Measurements from ENCODE around the gene PCF11. TPM values are rescaled to one million over a fixed set of nuclear protein-coding genes. Genes with fewer than 3 reads are reported as not detected.

Gene PCF11, protein sequence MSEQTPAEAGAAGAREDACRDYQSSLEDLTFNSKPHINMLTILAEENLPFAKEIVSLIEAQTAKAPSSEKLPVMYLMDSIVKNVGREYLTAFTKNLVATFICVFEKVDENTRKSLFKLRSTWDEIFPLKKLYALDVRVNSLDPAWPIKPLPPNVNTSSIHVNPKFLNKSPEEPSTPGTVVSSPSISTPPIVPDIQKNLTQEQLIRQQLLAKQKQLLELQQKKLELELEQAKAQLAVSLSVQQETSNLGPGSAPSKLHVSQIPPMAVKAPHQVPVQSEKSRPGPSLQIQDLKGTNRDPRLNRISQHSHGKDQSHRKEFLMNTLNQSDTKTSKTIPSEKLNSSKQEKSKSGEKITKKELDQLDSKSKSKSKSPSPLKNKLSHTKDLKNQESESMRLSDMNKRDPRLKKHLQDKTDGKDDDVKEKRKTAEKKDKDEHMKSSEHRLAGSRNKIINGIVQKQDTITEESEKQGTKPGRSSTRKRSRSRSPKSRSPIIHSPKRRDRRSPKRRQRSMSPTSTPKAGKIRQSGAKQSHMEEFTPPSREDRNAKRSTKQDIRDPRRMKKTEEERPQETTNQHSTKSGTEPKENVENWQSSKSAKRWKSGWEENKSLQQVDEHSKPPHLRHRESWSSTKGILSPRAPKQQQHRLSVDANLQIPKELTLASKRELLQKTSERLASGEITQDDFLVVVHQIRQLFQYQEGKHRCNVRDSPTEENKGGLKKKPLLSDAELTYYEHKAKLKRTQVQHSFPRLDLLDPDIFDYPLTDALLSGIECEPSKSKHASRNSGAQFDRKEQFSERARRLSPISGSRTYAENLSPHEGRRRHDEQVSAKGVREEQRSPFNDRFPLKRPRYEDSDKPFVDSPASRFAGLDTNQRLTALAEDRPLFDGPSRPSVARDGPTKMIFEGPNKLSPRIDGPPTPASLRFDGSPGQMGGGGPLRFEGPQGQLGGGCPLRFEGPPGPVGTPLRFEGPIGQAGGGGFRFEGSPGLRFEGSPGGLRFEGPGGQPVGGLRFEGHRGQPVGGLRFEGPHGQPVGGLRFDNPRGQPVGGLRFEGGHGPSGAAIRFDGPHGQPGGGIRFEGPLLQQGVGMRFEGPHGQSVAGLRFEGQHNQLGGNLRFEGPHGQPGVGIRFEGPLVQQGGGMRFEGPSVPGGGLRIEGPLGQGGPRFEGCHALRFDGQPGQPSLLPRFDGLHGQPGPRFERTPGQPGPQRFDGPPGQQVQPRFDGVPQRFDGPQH (N-terminal part only)
- total RNA-seq, result 10 to 100 TPM; 16.0 to 23.1 (median 18.9) TPM
- long read RNA-seq, partial matches to known transcripts, result 2 of 2 reads
- long read RNA-seq, other reads (novel, unspliced or antisense), result 0 of 2 reads

DNA sequence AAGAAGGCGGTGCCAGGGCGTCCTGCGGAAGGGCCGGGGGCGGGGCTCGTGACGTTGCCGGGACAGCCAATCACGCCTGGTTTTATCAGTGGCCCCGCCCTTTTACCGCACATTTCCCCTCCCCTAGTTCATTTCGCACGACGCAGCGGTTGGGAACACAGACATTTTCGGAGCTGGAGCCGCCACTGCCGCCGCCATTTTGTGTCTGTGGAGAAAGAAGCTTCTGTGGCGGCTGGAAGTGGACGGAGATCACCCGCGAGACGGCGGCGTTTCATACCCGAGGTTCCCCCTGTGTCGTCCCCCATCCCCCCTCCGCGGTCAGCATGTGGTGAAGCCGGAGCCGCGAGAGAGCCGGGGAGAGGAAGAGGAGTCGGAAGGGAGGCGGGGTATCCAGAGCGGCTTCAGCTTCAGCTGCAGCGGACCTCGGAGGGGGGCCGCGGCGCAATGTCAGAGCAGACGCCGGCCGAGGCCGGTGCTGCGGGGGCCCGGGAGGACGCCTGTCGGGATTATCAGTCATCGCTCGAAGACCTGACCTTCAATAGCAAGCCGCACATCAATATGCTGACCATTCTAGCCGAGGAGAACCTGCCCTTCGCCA is at the start of gene PCF11:
TSS of gene PCF11 (plus strand) at position 136 of the 598 bp plus-strand sequence. CDS start at position 445, 309 bp downstream.
- no peaks in the 10 kb centered on the region for H3K9me3 ChIP-seq
- DNase-seq (no peak), ATAC-seq (peak; percentile 7 to 31 (median 14))
- WGBS (ENCODE audit: insufficient coverage, low coverage, low lambda C conversion rate, missing lambda C conversion rate), result 1% methylated on average over 17 of the region's 55 CpGs
- no peaks in the 10 kb centered on the region for H3K36me3 ChIP-seq
- peaks cover 0 to 28% (median 13%) of the 10 kb centered on the region in 4 donors for H3K4me1 ChIP-seq
- peak within 1 kb of the TSS; percentile 77 to 90 (median 89) for H3K4me3 ChIP-seq
- peak within 1 kb of the TSS; percentile 97 to 100 (median 98) for H3K27ac ChIP-seq
- H3K27me3 ChIP-seq, result no peaks in the 10 kb centered on the region
- TF ChIP-seq, protein P1, sequence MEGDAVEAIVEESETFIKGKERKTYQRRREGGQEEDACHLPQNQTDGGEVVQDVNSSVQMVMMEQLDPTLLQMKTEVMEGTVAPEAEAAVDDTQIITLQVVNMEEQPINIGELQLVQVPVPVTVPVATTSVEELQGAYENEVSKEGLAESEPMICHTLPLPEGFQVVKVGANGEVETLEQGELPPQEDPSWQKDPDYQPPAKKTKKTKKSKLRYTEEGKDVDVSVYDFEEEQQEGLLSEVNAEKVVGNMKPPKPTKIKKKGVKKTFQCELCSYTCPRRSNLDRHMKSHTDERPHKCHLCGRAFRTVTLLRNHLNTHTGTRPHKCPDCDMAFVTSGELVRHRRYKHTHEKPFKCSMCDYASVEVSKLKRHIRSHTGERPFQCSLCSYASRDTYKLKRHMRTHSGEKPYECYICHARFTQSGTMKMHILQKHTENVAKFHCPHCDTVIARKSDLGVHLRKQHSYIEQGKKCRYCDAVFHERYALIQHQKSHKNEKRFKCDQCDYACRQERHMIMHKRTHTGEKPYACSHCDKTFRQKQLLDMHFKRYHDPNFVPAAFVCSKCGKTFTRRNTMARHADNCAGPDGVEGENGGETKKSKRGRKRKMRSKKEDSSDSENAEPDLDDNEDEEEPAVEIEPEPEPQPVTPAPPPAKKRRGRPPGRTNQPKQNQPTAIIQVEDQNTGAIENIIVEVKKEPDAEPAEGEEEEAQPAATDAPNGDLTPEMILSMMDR (IDR thresholded peaks at IDR 0.05), result no peak
- peak; percentile 99 for TF ChIP-seq POLR2A (IDR thresholded peaks at IDR 0.05)
- intact Hi-C loops (cut with DNase I), result no loop called here

DNA sequence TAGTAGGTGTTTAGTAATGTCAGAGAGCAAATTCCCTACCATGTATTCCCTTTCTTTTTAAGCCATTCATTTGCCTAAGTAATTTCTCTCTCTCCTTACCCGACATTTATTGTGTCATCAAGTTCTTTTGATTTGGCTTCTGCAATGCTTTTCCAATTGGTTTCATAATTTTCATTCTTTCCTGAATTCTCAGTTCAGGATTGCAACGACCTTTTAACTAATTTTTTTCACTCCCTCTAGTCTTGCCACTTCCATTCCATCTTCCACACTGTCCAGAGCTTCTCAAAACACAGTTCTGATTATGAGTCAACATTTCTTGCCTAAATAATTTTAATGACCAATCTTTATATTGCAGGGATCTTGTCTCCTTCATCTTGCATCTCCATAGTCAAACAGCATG is 44.0 kb upstream of the PCF11 start:
- peaks cover 0 to 26% (median 0%) of the 10 kb centered on the region in 4 donors for H3K4me1 ChIP-seq
- no peaks in the 10 kb centered on the region for H3K27me3 ChIP-seq
- 44% methylated on average over 2 of the region's 2 CpGs for WGBS (ENCODE audit: insufficient coverage, low coverage, low lambda C conversion rate, missing lambda C conversion rate)
- no peaks in the 10 kb centered on the region for H3K9me3 ChIP-seq
- no peak overlapping the region for H3K27ac ChIP-seq
- intact Hi-C loops (cut with DNase I), result no loop called here
- H3K36me3 ChIP-seq, result no peaks in the 10 kb centered on the region
- no peak for ATAC-seq
- DNase-seq, result no peak
- TF ChIP-seq POLR2A (IDR thresholded peaks at IDR 0.05), result no peak
- TF ChIP-seq, protein P1 (IDR thresholded peaks at IDR 0.05), result no peak
- no peak overlapping the region for H3K4me3 ChIP-seq

DNA sequence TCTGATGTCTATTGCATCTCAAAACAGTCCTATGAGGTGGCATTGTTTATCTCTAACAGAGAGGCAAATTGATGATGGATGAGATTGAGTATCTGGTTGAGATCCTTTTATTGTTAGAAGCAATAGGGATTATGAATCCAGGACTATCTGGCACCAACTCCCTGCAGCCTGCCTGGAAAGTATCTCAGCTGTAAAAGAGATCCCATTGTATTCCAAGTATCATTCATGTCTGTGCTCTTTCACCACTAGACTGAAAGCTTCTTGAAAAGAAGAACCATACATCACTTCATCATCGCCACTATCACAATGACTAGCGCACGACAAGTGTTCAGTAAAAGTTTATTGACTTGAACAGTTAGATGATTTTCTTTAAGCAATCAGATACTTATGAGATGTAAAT is 41.9 kb upstream of the PCF11 start:
- Histone ChIP-seq H3K36me3 (no peaks in the 10 kb centered on the region), H3K4me3 (no peak overlapping the region), H3K27ac (no peak overlapping the region), H3K4me1 (peaks cover 0 to 37% (median 6%) of the 10 kb centered on the region in 4 donors), H3K27me3 (no peaks in the 10 kb centered on the region), H3K9me3 (no peaks in the 10 kb centered on the region)
- no peak for ATAC-seq
- WGBS (ENCODE audit: insufficient coverage, low coverage, low lambda C conversion rate, missing lambda C conversion rate), result 78% methylated on average over 3 of the region's 3 CpGs
- intact Hi-C loops (cut with DNase I), result no loop called here
- DNase-seq, result no peak
- TF ChIP-seq, protein P1 (IDR thresholded peaks at IDR 0.05), result no peak
- no peak for TF ChIP-seq POLR2A (IDR thresholded peaks at IDR 0.05)

DNA sequence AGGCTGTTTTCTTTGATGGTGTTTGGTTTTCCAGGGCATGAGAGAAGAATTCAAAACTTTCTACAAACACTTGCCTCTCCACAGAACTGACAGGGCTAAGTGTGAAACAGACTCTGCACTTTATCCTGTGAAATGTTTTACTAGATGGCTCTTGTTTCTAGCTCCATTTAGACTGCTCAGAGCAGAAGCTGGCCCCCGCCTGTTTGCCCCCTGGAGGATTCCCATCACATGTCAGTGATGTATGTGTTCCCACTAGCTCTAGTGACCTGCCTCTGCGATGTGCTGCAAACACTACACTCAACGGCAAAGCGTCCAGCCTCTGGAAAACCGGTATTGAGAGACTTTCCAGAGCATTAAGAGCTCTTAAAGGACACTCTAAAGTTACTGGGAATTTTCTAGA is 41.4 kb upstream of the PCF11 start:
- no peak for DNase-seq
- Histone ChIP-seq H3K27ac (peak overlapping the region in 2 of 3 donors; percentile 12 to 50), H3K4me1 (peaks cover 0 to 37% (median 6%) of the 10 kb centered on the region in 4 donors), H3K36me3 (no peaks in the 10 kb centered on the region), H3K9me3 (no peaks in the 10 kb centered on the region), H3K4me3 (no peak overlapping the region), H3K27me3 (no peaks in the 10 kb centered on the region)
- WGBS (ENCODE audit: insufficient coverage, low coverage, low lambda C conversion rate, missing lambda C conversion rate), result 29% methylated on average over 5 of the region's 5 CpGs
- intact Hi-C loops (cut with DNase I), result no loop called here
- ATAC-seq, result peak; percentile 30 to 52 (median 43)
- TF ChIP-seq POLR2A (IDR thresholded peaks at IDR 0.05), result no peak
- TF ChIP-seq, protein P1 (IDR thresholded peaks at IDR 0.05), result no peak

Data from right lobe of liver (tissue), 6 donors.